Measurements from ENCODE around the gene USP49.

The USP49 gene

DNA sequence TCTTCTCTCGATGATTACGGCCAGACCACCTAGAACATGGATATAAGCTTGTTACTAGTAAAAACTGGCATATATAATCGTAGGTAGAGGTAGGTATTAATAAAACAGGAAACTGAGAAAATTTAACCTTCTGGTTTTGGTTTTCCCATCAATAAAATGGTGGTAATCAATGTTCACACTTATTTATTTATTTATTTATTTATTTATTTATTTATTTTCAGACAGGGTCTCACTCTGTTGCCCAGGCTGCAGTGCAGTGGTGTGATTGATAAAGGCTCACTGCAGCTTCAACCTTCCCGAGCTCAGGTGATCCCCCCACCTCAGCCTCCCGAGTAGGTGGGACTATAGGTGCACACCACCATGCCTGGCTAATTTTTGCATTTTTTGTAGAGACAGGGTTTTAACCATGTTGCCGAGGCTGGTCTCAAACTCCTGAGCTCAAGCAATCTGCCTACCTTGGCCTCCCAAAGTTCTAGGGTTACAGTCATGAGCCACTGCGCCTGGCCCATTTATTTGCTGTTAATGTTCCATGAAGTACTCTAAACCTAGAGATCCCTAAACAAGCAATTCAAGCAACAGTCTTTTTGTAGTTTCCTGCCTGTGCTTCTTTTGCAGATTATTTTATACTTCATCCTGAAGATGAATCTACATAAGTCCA is 96.1 kb downstream of the USP49 start:
- no peak for DNase-seq (ENCODE audit: low read depth)
- TF ChIP-seq MYC (IDR thresholded peaks at IDR 0.05; ENCODE audit: low read depth, low read length) (no peak), POLR2A (IDR thresholded peaks at IDR 0.05; ENCODE audit: extremely low read depth, insufficient read length) (no peak), MAX (IDR thresholded peaks at IDR 0.05; ENCODE audit: low read depth, low read length) (no peak)
- TF ChIP-seq, protein P1, sequence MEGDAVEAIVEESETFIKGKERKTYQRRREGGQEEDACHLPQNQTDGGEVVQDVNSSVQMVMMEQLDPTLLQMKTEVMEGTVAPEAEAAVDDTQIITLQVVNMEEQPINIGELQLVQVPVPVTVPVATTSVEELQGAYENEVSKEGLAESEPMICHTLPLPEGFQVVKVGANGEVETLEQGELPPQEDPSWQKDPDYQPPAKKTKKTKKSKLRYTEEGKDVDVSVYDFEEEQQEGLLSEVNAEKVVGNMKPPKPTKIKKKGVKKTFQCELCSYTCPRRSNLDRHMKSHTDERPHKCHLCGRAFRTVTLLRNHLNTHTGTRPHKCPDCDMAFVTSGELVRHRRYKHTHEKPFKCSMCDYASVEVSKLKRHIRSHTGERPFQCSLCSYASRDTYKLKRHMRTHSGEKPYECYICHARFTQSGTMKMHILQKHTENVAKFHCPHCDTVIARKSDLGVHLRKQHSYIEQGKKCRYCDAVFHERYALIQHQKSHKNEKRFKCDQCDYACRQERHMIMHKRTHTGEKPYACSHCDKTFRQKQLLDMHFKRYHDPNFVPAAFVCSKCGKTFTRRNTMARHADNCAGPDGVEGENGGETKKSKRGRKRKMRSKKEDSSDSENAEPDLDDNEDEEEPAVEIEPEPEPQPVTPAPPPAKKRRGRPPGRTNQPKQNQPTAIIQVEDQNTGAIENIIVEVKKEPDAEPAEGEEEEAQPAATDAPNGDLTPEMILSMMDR (IDR thresholded peaks at IDR 0.05; ENCODE audit: low read depth, low read length), result no peak
- H3K4me3 ChIP-seq (ENCODE audit: low read depth, low read length), result no peak overlapping the region

DNA sequence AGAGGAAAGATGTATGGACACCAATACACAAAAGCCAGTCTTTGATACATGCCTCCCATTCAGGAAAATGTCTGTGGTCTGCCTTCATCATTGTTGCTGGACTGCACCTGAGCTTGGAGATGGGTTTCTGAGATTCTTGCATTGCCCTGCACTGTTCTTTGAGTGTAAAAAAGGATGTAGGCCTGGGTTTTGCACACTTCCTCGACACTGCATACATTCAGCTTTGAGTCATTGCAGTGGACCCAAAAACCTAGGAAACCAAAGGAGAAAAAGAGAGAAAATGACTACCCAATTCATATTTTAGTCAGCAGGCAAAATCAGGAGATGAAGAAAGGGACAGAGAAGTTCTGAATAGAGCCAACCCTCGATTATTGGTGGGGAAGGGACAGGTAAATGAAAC is 98.7 kb downstream of the USP49 start:
- H3K4me3 ChIP-seq (ENCODE audit: low read depth, low read length), result no peak overlapping the region
- TF ChIP-seq, protein P1 (IDR thresholded peaks at IDR 0.05; ENCODE audit: low read depth, low read length), result no peak
- no peak for DNase-seq (ENCODE audit: low read depth)

GRCh38 chr6:41791984-41792383 is 103.2 kb downstream of the USP49 start:
- no peak overlapping the region for H3K4me3 ChIP-seq (ENCODE audit: low read depth, low read length)
- no peak for TF ChIP-seq MYC (IDR thresholded peaks at IDR 0.05; ENCODE audit: low read depth, low read length)
- TF ChIP-seq, protein P1 (IDR thresholded peaks at IDR 0.05; ENCODE audit: low read depth, low read length), result no peak
- TF ChIP-seq POLR2A (IDR thresholded peaks at IDR 0.05; ENCODE audit: extremely low read depth, insufficient read length), result no peak
- TF ChIP-seq MAX (IDR thresholded peaks at IDR 0.05; ENCODE audit: low read depth, low read length), result no peak
- no peak for DNase-seq (ENCODE audit: low read depth)

DNA sequence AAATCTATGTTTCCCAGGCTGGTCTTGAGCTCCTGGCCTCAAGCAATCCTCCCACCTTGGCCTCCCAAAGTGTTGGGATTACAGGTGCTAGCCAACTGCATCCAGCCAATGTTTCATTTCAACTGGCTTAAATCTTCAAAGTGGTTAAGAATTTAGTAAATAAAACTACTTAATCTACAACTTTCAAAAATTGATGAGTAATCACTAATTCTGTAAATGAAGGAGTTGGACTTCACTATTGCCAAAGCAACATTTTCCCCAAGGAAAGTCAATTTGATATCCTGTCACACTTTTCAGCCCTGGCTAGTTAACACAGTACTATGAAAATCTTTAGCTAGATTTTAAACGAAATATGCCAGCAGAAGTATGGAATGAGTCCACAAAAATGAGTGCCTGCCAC is 103.9 kb downstream of the USP49 start:
- TF ChIP-seq, protein P1 (IDR thresholded peaks at IDR 0.05; ENCODE audit: low read depth, low read length), result no peak
- no peak for TF ChIP-seq MYC (IDR thresholded peaks at IDR 0.05; ENCODE audit: low read depth, low read length)
- no peak for TF ChIP-seq POLR2A (IDR thresholded peaks at IDR 0.05; ENCODE audit: extremely low read depth, insufficient read length)
- TF ChIP-seq MAX (IDR thresholded peaks at IDR 0.05; ENCODE audit: low read depth, low read length), result no peak

DNA sequence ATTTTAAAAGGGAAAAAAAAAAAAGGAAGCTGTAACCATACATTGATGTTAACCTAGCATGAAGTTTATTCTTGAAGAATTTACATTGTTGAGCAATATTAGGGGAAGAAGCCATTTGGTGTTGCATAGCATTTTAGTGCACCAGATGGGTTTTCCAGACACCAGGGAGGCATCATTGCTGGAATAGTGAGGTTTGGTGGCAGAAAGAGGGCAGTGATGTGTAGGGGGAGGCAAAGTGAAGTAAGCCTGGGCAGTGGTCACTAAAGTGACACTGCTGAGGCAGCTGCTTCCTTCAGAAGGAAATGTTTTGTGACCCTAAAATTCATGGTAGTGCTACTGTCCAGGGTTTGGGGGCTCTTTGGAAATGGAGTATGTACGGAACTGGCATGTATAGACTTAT is 105.1 kb downstream of the USP49 start:
- peak overlapping the region; percentile 12 for H3K4me3 ChIP-seq (ENCODE audit: low read depth, low read length)
- no peak for TF ChIP-seq MYC (IDR thresholded peaks at IDR 0.05; ENCODE audit: low read depth, low read length)
- TF ChIP-seq POLR2A (IDR thresholded peaks at IDR 0.05; ENCODE audit: extremely low read depth, insufficient read length), result no peak
- TF ChIP-seq MAX (IDR thresholded peaks at IDR 0.05; ENCODE audit: low read depth, low read length), result no peak
- TF ChIP-seq, protein P1 (IDR thresholded peaks at IDR 0.05; ENCODE audit: low read depth, low read length), result no peak
- DNase-seq (ENCODE audit: low read depth), result no peak

More for the DNA sequence above, 103.9 kb downstream of the USP49 start:
- H3K4me3 ChIP-seq (ENCODE audit: low read depth, low read length), result no peak overlapping the region
- DNase-seq (ENCODE audit: low read depth), result no peak

DNA sequence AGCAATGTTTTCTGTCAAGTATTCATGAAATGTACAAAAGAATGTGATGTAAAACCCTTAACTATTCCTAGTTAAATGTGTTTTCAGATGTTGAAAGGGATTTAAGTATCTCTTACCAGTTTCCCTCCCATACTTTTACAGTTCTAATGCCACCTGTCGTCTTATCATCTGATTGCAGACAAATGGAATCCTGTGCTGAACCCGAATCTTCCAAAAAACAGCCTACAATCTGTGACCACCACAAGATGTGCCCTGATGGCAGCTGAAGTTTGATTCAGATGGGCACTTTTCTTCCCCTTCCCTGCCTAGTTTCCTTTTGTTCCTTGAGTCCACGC is 105.8 kb downstream of the USP49 start:
- no peak for DNase-seq (ENCODE audit: low read depth)
- TF ChIP-seq, protein P1 (IDR thresholded peaks at IDR 0.05; ENCODE audit: low read depth, low read length), result no peak
- TF ChIP-seq MYC (IDR thresholded peaks at IDR 0.05; ENCODE audit: low read depth, low read length) (no peak), POLR2A (IDR thresholded peaks at IDR 0.05; ENCODE audit: extremely low read depth, insufficient read length) (no peak), MAX (IDR thresholded peaks at IDR 0.05; ENCODE audit: low read depth, low read length) (no peak)
- H3K4me3 ChIP-seq (ENCODE audit: low read depth, low read length), result peak overlapping the region; percentile 41
